ENCODE results near the gene MBNL1.
"Not testable (repeated sequence)": the region's sequence is repeated elsewhere in the genome, so short reads cannot be mapped to it uniquely, and the experiment has no call there.

Gene MBNL1

DNA sequence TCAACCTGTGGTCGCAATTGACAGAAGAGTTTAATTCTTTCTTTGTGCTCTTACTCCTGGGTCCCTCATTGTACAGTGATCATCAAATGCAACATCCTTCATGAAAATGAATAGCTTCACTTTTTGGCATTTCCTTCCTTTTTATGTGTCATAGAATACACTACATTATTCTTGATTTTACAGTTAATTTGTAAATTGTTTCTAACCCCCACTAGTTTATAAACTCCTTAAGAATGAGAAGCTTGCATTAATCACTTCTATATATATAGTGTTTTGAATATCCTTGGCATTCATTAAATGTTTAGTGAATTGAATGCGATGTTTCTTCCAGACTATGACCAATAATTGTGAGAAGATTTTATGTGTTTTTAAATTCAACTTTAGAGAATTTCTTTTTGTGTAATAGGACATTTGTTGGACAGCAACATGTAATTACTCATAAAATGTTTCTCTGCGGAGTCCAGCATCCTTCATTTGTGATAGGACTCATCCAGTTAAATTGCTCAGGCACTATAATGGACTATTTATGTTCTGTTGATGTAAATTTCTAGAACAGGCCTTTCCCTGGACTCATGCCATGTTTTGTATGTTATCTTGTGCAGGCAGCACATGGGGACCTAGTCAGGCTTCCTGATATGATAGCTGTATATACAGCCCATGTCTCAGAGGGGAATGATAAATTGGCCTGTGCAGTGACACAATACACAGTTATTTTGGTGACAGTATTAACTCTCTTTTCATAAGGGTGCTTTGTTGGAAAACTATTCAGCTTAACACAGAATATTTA is 51.3 kb downstream of the MBNL1 start:
- peak; percentile 36 for DNase-seq (ENCODE audit: low read depth)

GRCh38 chr3:152321200-152321954 is 52.6 kb downstream of the MBNL1 start:
- no peak for DNase-seq (ENCODE audit: low read depth)

DNA sequence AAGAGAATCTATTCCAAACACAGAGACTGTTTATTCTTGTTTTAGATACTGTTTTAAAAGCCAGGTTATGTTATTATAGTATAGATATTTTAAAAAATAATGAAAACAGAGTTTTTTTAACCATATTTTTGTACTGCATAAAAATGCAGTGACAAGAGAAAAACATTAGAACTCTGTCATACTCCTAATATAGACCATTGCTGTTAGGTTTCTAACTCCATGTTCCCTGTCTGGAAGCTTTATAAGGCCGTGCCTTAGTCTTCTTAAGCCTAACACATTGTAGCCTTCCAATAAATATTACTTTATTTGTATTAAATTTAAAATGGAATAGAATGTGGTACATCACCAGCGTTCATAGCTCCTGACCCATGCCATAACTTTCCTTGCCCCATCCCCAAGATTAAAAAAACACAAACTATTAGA is 53.2 kb downstream of the MBNL1 start:
- DNase-seq (ENCODE audit: low read depth) = no peak

- DNase-seq (ENCODE audit: low read depth) = peak; percentile 77
Measured at GRCh38 chr3:152322756-152323155, 54.0 kb downstream of the MBNL1 start.

GRCh38 chr3:152323834-152324233 is 55.1 kb downstream of the MBNL1 start:
- no peak for DNase-seq (ENCODE audit: low read depth)

DNA sequence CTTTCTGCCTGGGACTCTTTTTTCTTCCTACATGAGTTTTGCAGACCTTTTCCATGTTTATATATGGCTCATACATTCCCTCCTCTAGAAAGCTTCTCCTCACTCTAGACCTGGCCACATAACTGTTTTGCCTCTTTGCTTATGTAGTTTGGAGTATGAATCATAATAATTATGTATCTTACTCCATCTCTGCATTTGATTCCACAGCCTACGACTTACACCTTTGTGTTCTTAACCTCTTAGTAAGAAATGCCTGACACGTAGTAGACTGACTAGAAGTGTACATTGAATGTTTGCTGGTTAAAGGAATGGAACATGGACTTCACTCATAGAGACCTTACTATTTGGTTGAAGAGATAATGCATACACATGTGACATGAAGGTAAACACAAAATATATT is 56.4 kb downstream of the MBNL1 start:
- no peak for DNase-seq (ENCODE audit: low read depth)

GRCh38 chr3:152327203-152327602 is 58.5 kb downstream of the MBNL1 start:
- DNase-seq (ENCODE audit: low read depth) = no peak

- peak; percentile 91 for DNase-seq (ENCODE audit: low read depth)
Measured at GRCh38 chr3:152328841-152329240, 60.1 kb downstream of the MBNL1 start.

GRCh38 chr3:152330559-152330958 is 61.8 kb downstream of the MBNL1 start:
- no peak for DNase-seq (ENCODE audit: low read depth)

DNA sequence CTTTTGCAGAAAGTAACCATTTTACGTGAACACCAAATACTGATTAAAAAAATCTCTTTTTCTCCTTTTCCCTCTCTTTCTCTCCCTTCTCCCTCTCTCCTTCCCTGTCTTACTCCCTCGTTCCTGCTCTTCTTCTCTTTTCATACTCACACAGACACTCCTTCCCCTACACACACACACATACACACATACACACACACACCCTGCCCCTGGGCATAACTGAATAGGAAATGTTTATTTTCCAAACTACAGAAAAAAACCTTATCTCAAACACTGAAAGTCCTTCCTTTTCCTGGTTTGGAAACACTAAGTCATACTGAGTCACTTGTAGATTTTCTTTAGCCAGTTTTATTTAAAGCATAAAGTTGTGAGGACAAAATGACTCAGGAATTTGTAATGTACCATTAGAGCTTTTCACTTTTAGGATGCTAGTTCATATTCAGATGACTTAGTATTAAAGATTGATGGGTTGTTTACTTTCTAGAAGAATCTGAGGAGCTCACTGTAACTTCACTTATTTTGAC is 62.4 kb downstream of the MBNL1 start:
- peak; percentile 90 for DNase-seq (ENCODE audit: low read depth)

- DNase-seq (ENCODE audit: low read depth) = peak; percentile 45
Measured at GRCh38 chr3:152331998-152332397, 63.3 kb downstream of the MBNL1 start.

- DNase-seq (ENCODE audit: low read depth) = no peak
Measured at GRCh38 chr3:152333928-152334327, 65.2 kb downstream of the MBNL1 start.

GRCh38 chr3:152334761-152335160 is 66.0 kb downstream of the MBNL1 start:
- DNase-seq (ENCODE audit: low read depth) = no peak

DNA sequence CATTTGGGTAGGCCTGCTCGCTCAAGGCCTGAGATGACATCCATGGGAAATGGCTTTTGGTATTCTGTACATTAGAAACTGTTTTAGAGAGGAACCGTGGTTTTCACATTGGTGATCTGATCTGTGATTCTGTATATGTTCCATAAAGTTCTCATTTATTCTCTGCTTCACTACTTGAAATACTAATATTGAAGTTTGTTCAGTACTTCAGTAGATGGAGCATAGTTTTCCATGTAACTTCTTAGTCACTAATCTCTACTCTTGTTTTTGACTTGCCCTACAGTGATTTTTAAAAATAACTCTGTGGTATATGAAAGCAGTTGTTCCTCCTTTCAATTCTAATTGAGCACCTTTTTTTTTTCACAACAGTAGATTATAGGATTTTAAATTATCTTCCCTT is 66.5 kb downstream of the MBNL1 start:
- DNase-seq (ENCODE audit: low read depth) = no peak

DNA sequence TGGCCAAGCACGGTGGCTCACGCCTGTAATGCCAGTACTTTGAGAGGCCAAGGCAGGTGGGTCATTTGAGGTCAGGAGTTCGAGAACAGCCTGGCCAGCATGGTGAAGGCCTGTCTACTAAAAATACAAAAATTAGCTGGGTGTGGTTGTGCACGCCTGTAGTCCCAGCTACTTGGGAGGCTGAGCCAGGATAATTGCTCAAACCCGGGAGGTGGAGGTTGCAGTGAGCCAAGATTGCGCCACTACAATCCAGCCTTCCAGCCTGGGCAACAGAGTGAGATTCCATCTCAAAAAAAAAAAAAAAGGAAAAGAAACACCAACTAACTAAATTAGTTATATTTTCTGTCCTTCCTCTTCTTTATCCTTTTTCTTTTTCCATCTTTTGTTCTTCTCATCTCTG is 68.6 kb downstream of the MBNL1 start:
- DNase-seq (ENCODE audit: low read depth) = not testable (repeated sequence)

DNA sequence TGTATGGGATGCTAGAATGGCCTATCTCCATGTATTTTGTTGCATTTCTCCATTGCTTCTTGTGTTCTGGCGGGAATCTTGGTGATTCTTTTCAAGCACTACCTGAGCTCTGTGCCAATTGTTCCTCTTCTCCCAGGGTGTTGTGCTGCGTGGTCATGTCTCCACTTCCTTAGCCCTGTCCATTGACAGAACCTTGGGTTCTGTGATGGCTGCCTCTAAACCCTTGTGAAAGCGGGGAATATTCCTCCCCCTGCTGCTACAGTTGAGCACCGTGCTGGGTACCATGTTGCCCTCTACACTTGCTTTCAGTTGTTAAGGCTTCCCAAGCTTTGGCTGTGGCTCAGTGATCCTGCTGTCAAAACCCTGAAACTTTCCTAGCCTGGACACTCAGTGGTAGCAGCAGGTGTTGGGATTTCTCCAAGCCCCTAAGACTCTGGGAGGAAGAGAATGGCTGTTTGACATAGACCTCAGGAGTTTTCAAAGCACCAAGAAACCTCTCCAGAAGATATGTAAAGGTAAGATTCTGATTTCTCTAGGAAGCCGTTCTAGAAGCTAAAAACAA is 69.5 kb downstream of the MBNL1 start:
- no peak for DNase-seq (ENCODE audit: low read depth)

- no peak for DNase-seq (ENCODE audit: low read depth)
Measured at GRCh38 chr3:152339881-152340505, 71.3 kb downstream of the MBNL1 start.

GRCh38 chr3:152345233-152345632 is 76.5 kb downstream of the MBNL1 start:
- no peak for DNase-seq (ENCODE audit: low read depth)

- DNase-seq (ENCODE audit: low read depth) = no peak
Measured at GRCh38 chr3:152346058-152346457, 77.3 kb downstream of the MBNL1 start.

DNA sequence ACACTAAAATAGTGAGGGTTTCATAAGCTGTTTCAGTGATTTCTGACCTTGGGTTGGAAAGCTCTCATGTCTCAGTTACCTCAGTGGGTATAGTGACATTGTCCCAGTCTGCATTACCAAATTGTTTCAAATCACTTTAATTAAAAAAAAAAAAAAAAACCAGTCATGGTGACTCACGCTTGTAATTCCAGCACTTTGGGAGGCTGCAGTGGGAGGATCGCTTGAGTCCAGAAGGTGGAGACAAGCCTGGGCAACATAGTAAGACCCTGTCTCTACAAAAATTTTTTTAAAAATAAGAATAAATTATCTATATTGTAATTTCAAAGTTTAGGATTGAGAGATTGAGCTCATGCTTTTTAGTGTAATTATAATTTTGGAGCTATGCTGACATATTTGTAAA is 78.0 kb downstream of the MBNL1 start:
- no peak for DNase-seq (ENCODE audit: low read depth)

DNA sequence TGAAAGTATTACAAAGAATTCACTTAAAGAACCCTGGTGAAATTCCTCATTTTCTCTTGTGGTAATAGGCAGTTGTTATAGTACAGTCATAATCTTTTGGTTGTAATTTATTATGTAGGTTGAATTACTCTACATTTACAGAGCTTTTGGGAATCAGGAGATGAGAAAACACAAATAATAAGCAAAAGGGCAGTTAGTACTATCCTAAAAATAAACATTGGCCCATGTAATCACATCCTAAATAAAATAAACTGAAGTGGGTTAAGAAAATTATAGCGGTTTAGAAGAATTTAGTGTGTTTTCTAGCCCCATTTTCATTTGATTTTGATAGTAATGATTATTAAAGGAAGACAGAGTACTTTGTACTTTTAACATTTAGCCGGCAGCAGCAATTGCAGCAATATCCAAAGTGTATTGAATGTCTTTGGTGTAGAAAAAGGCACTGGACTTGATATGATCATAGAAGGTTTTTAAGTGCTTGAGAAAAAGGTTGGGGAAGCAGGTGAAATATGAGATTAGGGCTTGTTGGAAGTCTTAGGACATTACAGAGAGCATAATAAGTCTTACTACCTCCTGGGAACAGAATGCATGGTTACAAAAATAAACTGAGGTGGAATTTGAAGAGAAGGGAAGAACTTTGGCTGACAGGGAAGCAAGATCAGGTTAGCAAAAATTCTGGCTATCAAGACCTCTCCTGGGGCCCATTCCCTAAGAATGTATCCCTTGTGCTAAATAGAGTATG is 79.9 kb downstream of the MBNL1 start:
- peak; percentile 50 for DNase-seq (ENCODE audit: low read depth)

- DNase-seq (ENCODE audit: low read depth) = peak; percentile 47
Measured at GRCh38 chr3:152349392-152349791, 80.7 kb downstream of the MBNL1 start.
